Body of pancreas (tissue), 4 donors: ENCODE data around the gene CFAP68.

Source experiments
- POLR2A ChIP-seq, 3 donors: fragments of 450-650 bp; IDR thresholded peaks; one replicate each; pipeline ENCODE4 v1.6.1; 2016; ENCODE audit warnings: antibody characterized with exemption in 3 of 3, mild to moderate bottlenecking in 2 of 3
- TF ChIP-seq, protein P1 (sequence below), 7 experiments: fragments of 450-650 bp in 4 of 7; fragments of 200-600 bp in 3 of 7; sonication (generic) in 3 of 7; IDR thresholded peaks; one replicate each; pipeline ENCODE4 v1.5.1; 2016 to 2019; ENCODE audit warnings: antibody characterized with exemption in 7 of 7

DNA sequence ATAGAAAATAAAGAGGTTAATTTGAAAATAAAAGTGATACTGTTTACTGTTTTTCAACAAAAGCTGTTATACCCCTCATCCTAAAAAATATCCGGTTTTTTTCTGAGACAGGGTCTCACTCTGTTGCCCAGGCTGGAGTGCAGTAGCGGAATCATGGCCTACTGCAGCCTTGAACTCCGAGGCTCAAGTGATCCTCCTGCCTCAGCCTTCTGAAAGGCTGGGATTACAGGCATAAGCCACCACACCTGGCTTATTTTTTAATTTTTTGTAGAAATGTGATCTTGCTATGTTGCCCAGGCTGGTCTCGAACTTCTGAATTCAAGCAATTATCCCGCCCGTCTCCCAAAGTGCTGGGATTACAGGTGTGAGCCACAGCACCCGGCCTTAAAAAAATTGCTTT is 43.7 kb upstream of the CFAP68 start:
- TF ChIP-seq, protein P1, sequence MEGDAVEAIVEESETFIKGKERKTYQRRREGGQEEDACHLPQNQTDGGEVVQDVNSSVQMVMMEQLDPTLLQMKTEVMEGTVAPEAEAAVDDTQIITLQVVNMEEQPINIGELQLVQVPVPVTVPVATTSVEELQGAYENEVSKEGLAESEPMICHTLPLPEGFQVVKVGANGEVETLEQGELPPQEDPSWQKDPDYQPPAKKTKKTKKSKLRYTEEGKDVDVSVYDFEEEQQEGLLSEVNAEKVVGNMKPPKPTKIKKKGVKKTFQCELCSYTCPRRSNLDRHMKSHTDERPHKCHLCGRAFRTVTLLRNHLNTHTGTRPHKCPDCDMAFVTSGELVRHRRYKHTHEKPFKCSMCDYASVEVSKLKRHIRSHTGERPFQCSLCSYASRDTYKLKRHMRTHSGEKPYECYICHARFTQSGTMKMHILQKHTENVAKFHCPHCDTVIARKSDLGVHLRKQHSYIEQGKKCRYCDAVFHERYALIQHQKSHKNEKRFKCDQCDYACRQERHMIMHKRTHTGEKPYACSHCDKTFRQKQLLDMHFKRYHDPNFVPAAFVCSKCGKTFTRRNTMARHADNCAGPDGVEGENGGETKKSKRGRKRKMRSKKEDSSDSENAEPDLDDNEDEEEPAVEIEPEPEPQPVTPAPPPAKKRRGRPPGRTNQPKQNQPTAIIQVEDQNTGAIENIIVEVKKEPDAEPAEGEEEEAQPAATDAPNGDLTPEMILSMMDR (IDR thresholded peaks at IDR 0.05) = no peak
- no peak for TF ChIP-seq POLR2A (IDR thresholded peaks at IDR 0.05)
